NCI-H2029 treated with DMSO at 0.1 percent for 48 hours (cell line): Measurements from ENCODE around the gene NINJ2.

Experiments used
- DNase-seq: peaks from one replicate; lab custom pipeline; 2025; lab: John Stamatoyannopoulos, UW

NINJ2 gene

DNA sequence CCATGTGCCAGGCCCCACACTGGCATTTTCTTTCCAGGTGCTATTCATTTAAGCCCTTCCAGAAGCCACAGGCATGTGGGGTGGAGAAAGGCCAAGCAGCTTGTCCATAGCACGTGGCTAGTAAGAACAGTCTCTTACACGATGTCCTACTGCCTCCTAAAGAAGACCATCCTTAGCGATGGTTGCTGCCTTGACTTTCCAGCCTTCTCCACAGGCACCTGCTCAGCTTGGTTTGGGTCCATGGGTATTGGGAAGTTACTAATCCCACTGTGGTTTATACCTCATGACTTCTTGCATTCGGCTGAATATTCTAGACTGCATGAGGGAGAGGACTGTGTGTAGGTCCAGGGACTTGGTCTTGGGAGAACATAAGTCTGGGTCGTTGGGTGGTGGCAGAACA, 49.2 kb downstream of the NINJ2 start:
- DNase-seq = no peak

DNA sequence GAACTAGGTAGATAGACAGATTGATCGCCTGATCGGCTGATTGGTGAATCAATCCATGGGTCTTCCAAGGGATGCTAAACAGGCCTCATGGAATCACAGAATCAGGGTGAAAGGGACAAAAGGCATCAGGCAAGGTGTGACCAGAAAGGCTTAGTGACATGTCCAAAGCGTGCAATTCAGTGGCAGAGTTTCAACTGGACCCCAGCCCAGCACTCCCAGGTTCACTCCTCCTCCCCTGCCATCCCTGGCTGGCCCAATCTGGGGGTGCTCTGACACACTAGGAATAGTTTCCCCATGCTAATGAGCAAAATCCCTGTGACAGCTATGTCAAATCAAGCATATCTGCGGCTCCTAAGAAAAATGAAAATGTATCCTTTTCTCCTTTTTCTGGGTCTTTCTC, 50.4 kb downstream of the NINJ2 start:
- DNase-seq = no peak

- DNase-seq = no peak
Measured at GRCh38 chr12:612293-612692, 51.0 kb downstream of the NINJ2 start.

DNA sequence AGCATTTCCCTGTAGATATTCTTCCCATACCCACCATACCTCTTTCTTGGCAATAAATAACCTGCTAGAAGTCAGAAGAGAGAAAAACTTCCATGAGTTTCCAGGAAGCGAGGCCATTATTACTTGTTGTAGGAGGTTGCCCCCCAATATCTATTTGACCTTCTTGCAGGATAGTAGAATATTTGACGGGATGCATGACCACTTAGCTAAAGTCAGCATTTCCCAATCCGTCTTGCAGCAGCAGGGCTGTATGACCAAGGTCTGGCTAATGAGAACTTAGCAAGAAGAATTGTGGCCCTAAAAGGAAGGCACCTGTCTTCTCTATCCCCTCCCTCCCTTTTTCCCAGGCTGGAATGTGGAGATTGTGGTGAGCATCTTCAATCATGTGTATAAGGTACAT, 51.5 kb downstream of the NINJ2 start:
- DNase-seq = no peak

GRCh38 chr12:608921-609320, 54.3 kb downstream of the NINJ2 start:
- DNase-seq = no peak

DNA sequence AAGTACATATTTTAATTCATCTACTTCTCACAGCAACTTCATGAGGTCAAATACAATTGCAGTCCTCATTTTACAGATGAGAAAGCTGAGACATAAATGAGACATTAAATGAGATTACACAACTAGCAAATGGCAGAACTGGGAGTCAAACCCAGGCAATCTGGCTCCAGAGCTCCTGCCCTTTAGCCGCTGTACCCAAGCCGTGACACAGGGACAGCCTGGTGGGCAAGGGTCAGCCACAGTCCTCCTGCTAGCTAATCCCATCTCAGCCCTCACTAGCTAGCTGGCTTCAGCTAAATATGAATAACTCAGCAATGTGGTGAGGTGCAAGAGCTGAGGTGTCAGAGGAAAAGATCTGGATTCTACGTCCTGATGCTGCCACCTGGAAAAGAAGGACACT, 54.8 kb downstream of the NINJ2 start:
- DNase-seq = no peak

GRCh38 chr12:607541-608001, 55.7 kb downstream of the NINJ2 start:
- DNase-seq = no peak

DNA sequence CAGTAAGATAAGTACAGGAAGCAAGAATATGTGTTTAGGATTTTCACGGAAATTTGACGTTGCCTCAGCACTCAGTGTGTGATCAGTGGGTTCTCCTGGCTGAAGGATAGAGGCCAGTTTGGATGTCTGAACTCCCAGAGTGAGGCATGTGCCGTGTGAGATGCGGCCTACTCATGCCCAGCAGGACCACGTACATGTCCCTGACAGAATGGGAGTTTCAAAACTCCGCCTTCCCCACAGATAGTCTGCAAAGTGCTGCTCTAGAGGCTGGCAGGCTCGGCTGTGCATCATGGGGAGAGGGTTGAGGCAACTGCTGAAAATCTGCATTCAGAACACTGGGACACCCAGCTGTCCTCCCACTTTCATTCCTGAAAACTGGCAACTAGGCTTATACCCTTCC, 58.3 kb downstream of the NINJ2 start:
- DNase-seq = no peak

GRCh38 chr12:602700-603068, 60.6 kb downstream of the NINJ2 start:
- no peak for DNase-seq

DNA sequence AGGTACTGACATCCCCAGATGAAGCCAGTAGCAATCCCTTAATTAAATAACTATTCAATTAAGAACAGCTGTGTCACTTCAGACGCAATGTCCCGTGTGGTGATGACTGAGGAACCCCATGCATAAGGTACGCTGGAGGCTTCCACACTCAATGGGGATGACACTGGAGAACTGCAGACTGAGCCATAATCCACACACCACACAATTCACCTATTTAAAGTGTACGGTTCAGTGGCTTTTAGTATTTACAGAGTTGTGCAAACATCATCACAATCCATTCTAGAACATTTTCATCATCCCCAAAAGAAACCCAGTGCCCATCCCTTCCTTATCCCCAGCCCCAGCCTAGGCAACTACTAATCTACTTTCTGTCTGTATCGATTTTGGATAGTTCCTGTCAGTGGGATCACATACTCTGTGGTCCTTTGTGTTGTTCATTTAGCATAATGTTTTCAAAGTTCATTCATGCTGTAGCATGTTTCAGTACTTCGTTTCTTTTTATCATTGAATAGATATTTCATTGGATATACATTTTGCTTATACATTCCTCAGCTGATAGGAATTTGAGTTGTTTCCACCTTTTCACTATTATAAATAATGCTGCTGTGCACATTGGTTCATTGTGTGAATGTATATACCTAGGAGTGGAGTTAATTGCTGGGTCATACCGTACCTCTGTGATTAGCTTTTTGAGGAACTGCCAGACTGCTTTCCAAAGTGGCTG, 61.1 kb downstream of the NINJ2 start:
- no peak for DNase-seq

- no peak for DNase-seq
Measured at GRCh38 chr12:599756-600155, 63.5 kb downstream of the NINJ2 start.

- DNase-seq = no peak
Measured at GRCh38 chr12:597926-598568, 65.2 kb downstream of the NINJ2 start.

DNA sequence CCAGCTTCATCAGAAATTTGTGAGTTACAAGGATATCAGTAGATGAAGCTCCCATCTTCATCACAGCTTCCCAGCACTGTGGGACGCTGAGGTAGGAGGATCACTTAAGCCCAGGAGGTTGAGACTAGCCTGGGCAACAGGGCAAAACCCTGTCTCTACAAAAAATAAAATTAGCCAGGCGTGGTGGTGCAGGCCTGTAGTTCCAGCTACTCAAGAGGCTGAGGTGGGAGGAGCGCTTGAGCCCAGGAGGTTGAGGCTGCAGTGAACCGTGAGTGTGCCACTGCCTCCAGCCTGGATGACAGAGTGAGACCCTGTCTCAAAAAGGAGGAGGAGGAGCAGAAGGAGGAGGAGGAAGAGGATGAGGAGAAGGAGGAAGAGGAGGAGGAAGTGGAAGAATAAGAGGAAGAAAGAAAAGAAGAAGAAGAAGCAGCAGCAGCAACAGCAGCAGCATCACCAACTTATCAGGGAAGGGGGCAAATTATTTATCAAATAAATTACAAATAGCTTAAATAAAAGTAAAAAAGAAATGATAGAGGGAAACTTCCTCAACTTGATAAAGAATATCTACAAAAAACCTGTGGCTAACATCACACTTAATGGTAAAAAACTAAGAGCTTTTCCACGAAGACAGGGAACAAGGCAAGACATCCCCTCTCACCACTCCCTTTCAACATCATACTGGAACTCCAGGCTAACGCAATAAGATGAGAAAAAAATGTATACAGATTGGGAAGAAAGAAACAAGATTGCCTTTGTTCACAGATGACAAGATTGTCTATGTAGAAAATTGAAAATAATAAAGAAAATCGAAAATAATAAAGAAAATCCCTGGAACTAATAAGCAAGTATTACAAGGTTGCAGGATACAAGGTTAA, 69.6 kb downstream of the NINJ2 start:
- DNase-seq = no peak

GRCh38 chr12:592024-592505, 71.2 kb downstream of the NINJ2 start:
- DNase-seq = no peak

GRCh38 chr12:591167-592023, 71.8 kb downstream of the NINJ2 start:
- no peak for DNase-seq

GRCh38 chr12:590206-590750, 73.0 kb downstream of the NINJ2 start:
- no peak for DNase-seq

GRCh38 chr12:588646-589045, 74.6 kb downstream of the NINJ2 start:
- DNase-seq = no peak

DNA sequence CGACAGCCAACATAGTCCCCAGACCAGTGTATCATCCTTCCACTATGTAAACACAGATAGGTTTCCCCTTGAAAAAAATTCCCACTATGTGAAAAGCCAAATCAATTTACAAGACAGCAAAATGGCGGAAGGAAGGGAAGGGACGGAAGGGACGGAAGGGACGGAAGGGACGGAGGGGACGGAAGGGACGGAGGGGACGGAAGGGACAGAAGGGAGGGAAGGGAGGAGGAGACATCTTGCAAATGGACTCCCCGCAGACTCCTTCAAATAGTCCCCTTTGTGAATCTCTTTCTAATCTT, 75.3 kb downstream of the NINJ2 start:
- no peak for DNase-seq

DNA sequence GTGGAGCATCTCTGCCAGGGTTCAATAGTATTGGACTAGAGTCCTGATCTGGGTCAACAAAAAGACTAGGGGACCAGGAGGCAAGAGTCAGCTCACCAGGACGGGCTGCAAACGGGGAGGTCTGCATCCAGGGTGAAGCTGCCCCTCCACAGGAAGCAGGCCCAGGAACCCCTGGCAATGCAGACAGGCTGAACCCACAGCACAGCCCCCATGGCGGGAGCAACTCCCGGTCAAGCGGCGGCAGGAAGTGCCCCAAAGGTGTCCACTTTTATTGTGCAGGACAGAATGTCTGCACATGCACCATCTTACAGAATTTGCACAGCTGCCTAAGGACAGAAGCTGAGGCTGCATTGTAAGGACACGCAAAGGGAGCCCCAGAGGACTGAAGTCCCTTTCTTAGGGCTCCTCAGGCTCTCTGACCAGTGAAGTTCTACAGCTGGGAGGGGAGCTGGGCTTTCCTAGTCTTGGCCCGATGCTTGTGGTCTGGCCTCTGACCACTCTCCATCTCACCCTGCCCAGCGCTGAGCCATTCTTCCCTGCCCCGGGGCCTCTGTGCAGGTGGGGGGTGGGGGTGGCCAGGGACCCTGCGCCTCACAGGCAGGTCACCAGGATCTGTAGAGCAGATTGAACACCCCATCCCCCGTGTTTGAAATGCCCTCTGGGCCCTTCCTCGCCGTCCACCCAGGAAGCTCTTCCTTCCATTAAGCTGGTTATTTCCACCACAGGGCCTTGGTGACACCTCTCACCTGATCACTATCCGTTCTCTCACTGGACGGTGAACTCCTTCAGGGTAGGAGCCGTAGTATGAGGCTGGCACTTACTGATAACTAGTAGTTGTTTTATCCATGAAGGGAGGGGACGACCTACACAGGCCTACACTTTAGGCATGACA, 75.9 kb downstream of the NINJ2 start:
- no peak for DNase-seq

- no peak for DNase-seq
Measured at GRCh38 chr12:586318-587071, 76.8 kb downstream of the NINJ2 start.
